IMR-90 (cell line): ENCODE measurements around the gene EFHD2. TPM values are rescaled to one million over a fixed set of nuclear protein-coding genes. Genes with fewer than 3 reads are reported as not detected.

Source experiments
- ATAC-seq: fragments of 200-7000 bp; cut with Tn5 transposase; 2 replicates; pipeline ENCODE4 v1.9.1; 2020; ENCODE audit warnings: low read depth, mild to moderate bottlenecking, moderate library complexity
- BruUV-seq: library from RNA; stranded (reverse); fragments of 400-500 nt; replicated peaks from 2 replicates; lab custom pipeline; 2021; lab: Mats Ljungman, UMichigan
- CTCF ChIA-PET: fragments of 300-600 bp; formaldehyde crosslinking; extraction: SDS; loops from one replicate; lab custom pipeline; 2021; ENCODE audit warnings: antibody characterized with exemption; lab: Yijun Ruan, JAX
- POLR2A ChIA-PET: fragments of 300-600 bp; sonication (Branson Sonifier 250); formaldehyde crosslinking; loops from one replicate; lab custom pipeline; 2022; ENCODE audit warnings: antibody characterized with exemption; ENCODE audit not compliant: unreplicated experiment; lab: Charles Lee
- DNase-seq: peaks from one replicate; pipeline ENCODE4 v3.0.0; 2013
- H2AFZ ChIP-seq: replicated peaks from 2 replicates; pipeline ENCODE3; 2013; ENCODE audit warnings: low read length, mild to moderate bottlenecking; ENCODE audit not compliant: poor library complexity
- H2AK5ac ChIP-seq: 2 replicates; pipeline ENCODE4 v1.6.1; 2013; ENCODE audit warnings: low read depth, low read length, inconsistent platforms
- H2AK9ac ChIP-seq: replicated peaks from 2 replicates; pipeline ENCODE3; 2013; ENCODE audit warnings: mild to moderate bottlenecking, low read depth, low read length, moderate library complexity; ENCODE audit not compliant: poor library complexity
- H2BK120ac ChIP-seq: 2 replicates; pipeline ENCODE4 v1.6.1; 2013; ENCODE audit warnings: low read depth, low read length, inconsistent platforms
- H2BK15ac ChIP-seq: 3 replicates; pipeline ENCODE4 v1.6.1; 2013; ENCODE audit warnings: low read depth, low read length, inconsistent platforms
- H2BK20ac ChIP-seq: 2 replicates; pipeline ENCODE4 v1.6.1; 2013; ENCODE audit warnings: low read depth, mild to moderate bottlenecking, inconsistent platforms, low read length, moderate library complexity
- H2BK5ac ChIP-seq: 2 replicates; pipeline ENCODE4 v1.6.1; 2013; ENCODE audit warnings: mild to moderate bottlenecking, low read depth, low read length, inconsistent platforms; ENCODE audit not compliant: poor library complexity, severe bottlenecking
- H3K14ac ChIP-seq: replicated peaks from 2 replicates; pipeline ENCODE4 v1.6.1; 2013; ENCODE audit warnings: low read depth, low read length, inconsistent platforms
- H3K18ac ChIP-seq: 2 replicates; pipeline ENCODE4 v1.6.1; 2013; ENCODE audit warnings: low read depth, low read length, control low read depth
- H3K23ac ChIP-seq: 2 replicates; pipeline ENCODE4 v1.6.1; 2013; ENCODE audit warnings: low read depth, low read length, inconsistent platforms
- H3K27ac ChIP-seq: 2 replicates; pipeline ENCODE4 v1.5.1; 2013; ENCODE audit warnings: mild to moderate bottlenecking, control low read depth, low read length; ENCODE audit not compliant: insufficient read depth
- H3K27me3 ChIP-seq: 2 replicates; pipeline ENCODE4 v1.6.1; 2013; ENCODE audit warnings: low read length; ENCODE audit not compliant: control insufficient read depth, insufficient read depth
- H3K36me3 ChIP-seq: 2 replicates; pipeline ENCODE4 v1.6.1; 2013; ENCODE audit warnings: low read length, mixed read lengths; ENCODE audit not compliant: control insufficient read depth, insufficient read depth
- H3K4ac ChIP-seq: 2 replicates; pipeline ENCODE4 v1.6.1; 2013; ENCODE audit warnings: low read depth, low read length, inconsistent platforms
- H3K4me1 ChIP-seq: 2 replicates; pipeline ENCODE4 v1.6.1; 2013; ENCODE audit warnings: low read length, mixed read lengths; ENCODE audit not compliant: control insufficient read depth, insufficient read depth
- H3K4me2 ChIP-seq: 2 replicates; pipeline ENCODE4 v1.6.1; 2013; ENCODE audit warnings: low read depth, mild to moderate bottlenecking, control low read depth, low read length, moderate library complexity
- H3K4me3 ChIP-seq: 2 replicates; pipeline ENCODE4 v1.5.1; 2013; ENCODE audit warnings: low read depth, mild to moderate bottlenecking, control low read depth, low read length, moderate library complexity; ENCODE audit not compliant: insufficient read depth
- H3K56ac ChIP-seq: 2 replicates; pipeline ENCODE4 v1.6.1; 2013; ENCODE audit warnings: low read length, inconsistent platforms; ENCODE audit not compliant: insufficient read depth; ENCODE audit errors: extremely low read depth
- H3K79me1 ChIP-seq, 2 experiments: 2 replicates each; pipeline ENCODE4 v1.6.1; 2013; ENCODE audit warnings: low read length in 2 of 2, inconsistent platforms in 1 of 2, low read depth in 1 of 2
- H3K9ac ChIP-seq: 2 replicates; pipeline ENCODE4 v1.6.1; 2013; ENCODE audit warnings: low read depth, low read length, control low read depth
- H3K9me1 ChIP-seq: 2 replicates; pipeline ENCODE4 v1.6.1; 2013; ENCODE audit warnings: low read length, inconsistent platforms; ENCODE audit not compliant: insufficient read depth
- H3K9me3 ChIP-seq: 2 replicates; pipeline ENCODE4 v1.6.1; 2013; ENCODE audit warnings: low read length; ENCODE audit not compliant: control insufficient read depth, insufficient read depth
- H4K20me1 ChIP-seq: 2 replicates; pipeline ENCODE4 v1.6.1; 2013; ENCODE audit warnings: low read length, inconsistent platforms; ENCODE audit not compliant: insufficient read depth
- H4K5ac ChIP-seq: 2 replicates; pipeline ENCODE4 v1.6.1; 2013; ENCODE audit warnings: mild to moderate bottlenecking, low read depth, low read length, control low read depth
- H4K8ac ChIP-seq, 2 experiments: 2 replicates each; pipeline ENCODE4 v1.6.1; 2013; ENCODE audit warnings: low read depth in 2 of 2, low read length in 2 of 2, control low read depth in 1 of 2, inconsistent platforms in 1 of 2
- H4K91ac ChIP-seq: 2 replicates; pipeline ENCODE4 v1.6.1; 2013; ENCODE audit warnings: low read depth, low read length, inconsistent platforms; ENCODE audit not compliant: insufficient read depth
- CEBPB ChIP-seq: IDR thresholded peaks from 2 replicates; pipeline ENCODE4 v1.6.1; 2012; ENCODE audit warnings: low read depth, low read length, improper control_type of control experiment
- CHD1 ChIP-seq: IDR thresholded peaks from 2 replicates; pipeline ENCODE4 v1.6.1; 2012; ENCODE audit warnings: low read depth, low read length, improper control_type of control experiment
- CTCF ChIP-seq: conservative IDR thresholded peaks from 2 replicates; pipeline ENCODE4 v1.5.1; 2012; ENCODE audit warnings: mild to moderate bottlenecking, low read depth, low read length, improper control_type of control experiment
- FOS ChIP-seq: fragments of 150-350 bp; IDR thresholded peaks from 2 replicates; pipeline ENCODE4 v1.6.1; 2016; ENCODE audit warnings: low read depth, low read length
- MAFK ChIP-seq: IDR thresholded peaks from 2 replicates; pipeline ENCODE4 v1.6.1; 2012; ENCODE audit warnings: low read depth, low read length, improper control_type of control experiment
- MAZ ChIP-seq: IDR thresholded peaks from 2 replicates; pipeline ENCODE4 v1.6.1; 2012; ENCODE audit warnings: low read depth, mild to moderate bottlenecking, low read length, improper control_type of control experiment, moderate library complexity, borderline replicate concordance
- MXI1 ChIP-seq: IDR thresholded peaks from 2 replicates; pipeline ENCODE4 v1.6.1; 2012; ENCODE audit warnings: low read depth, mild to moderate bottlenecking, low read length, moderate library complexity, borderline replicate concordance
- POLR2A ChIP-seq: IDR thresholded peaks from 2 replicates; pipeline ENCODE4 v1.6.1; 2012; ENCODE audit warnings: mild to moderate bottlenecking, low read depth, low read length
- RAD21 ChIP-seq: IDR thresholded peaks from 2 replicates; pipeline ENCODE4 v1.6.1; 2012; ENCODE audit warnings: low read length, improper control_type of control experiment
- RCOR1 ChIP-seq: IDR thresholded peaks from 2 replicates; pipeline ENCODE4 v1.6.1; 2012; ENCODE audit warnings: mild to moderate bottlenecking, low read length, improper control_type of control experiment; ENCODE audit not compliant: insufficient replicate concordance
- RFX5 ChIP-seq: IDR thresholded peaks from 2 replicates; pipeline ENCODE4 v1.8.0; 2012; ENCODE audit warnings: low read depth, mild to moderate bottlenecking, low read length, moderate library complexity
- SMC3 ChIP-seq: fragments of 150-350 bp; IDR thresholded peaks from 2 replicates; pipeline ENCODE4 v1.6.1; 2016; ENCODE audit warnings: low read depth, mild to moderate bottlenecking, antibody characterized with exemption, low read length, moderate library complexity
- USF2 ChIP-seq: fragments of 150-350 bp; IDR thresholded peaks from 2 replicates; pipeline ENCODE4 v1.6.1; 2017; ENCODE audit warnings: mild to moderate bottlenecking, antibody characterized with exemption, low read length, low read depth
- WGBS, 2 experiments: methylation state at CpG; one replicate each; pipeline versions ENCODE4 v1.1.5 to v1.1.7; 2013; ENCODE audit warnings: missing lambda C conversion rate in 2 of 2; ENCODE audit not compliant: insufficient read length in 1 of 2; ENCODE audit errors: extremely low coverage in 2 of 2; 5-methylcytosine and 5-hydroxymethylcytosine counted together
- dilution Hi-C: fragments of 300-500 bp; cut with HindIII; formaldehyde crosslinking; loops from one replicate; pipeline ENCODE4 v1.14.3; 2018; ENCODE audit warnings: low sequenced_read_pairs; ENCODE audit not compliant: unreplicated experiment
- in situ Hi-C: fragments of 300-500 bp; cut with MboI; formaldehyde crosslinking; loops from 3 replicates; pipeline ENCODE4 v1.14.3; 2019; ENCODE audit warnings: low sequenced_read_pairs, inconsistent platforms, mixed read lengths
- intact Hi-C: fragments of 100-400 bp; cut with micrococcal nuclease; formaldehyde crosslinking; loops from 2 replicates; pipeline ENCODE4 v1.10.0; 2022
- polyA plus RNA-seq, 3 experiments: library from polyadenylated mRNA; depleted of rRNA; stranded (reverse); fragments of >200 nt; gene quantifications; 2 replicates each; pipeline ENCODE4 v1.2.3, GENCODE V29; 2012; ENCODE audit warnings: low replicate concordance in 1 of 3
- total RNA-seq: library from RNA; depleted of rRNA; stranded (reverse); fragments of >200 nt; gene quantifications from 2 replicates; pipeline ENCODE4 v1.2.3, GENCODE V29; 2012
- TF ChIP-seq, protein P1 (sequence below): fragments of 150-350 bp; IDR thresholded peaks from 2 replicates; pipeline ENCODE4 v1.6.1; 2016; ENCODE audit warnings: low read depth, mild to moderate bottlenecking, low read length, moderate library complexity, borderline replicate concordance

EFHD2 gene
- total and polyA plus RNA-seq, 2 of the 4 experiments (the other 2 are of a cell fraction) = 22.6 to 58.9 TPM

- no peak overlapping the region for H3K56ac ChIP-seq
- H3K27me3 ChIP-seq = no peaks in the 10 kb centered on the region
- POLR2A ChIA-PET = no interaction called here
- no peaks in the 10 kb centered on the region for H4K20me1 ChIP-seq
- H2BK120ac ChIP-seq = no peak overlapping the region
- peak overlapping the region; percentile 47 for H2AK9ac ChIP-seq
- H3K4me2 ChIP-seq = no peak overlapping the region
- no peak for TF ChIP-seq RFX5
- TF ChIP-seq RAD21 = no peak
- TF ChIP-seq CTCF = no peak
- TF ChIP-seq, protein P1, sequence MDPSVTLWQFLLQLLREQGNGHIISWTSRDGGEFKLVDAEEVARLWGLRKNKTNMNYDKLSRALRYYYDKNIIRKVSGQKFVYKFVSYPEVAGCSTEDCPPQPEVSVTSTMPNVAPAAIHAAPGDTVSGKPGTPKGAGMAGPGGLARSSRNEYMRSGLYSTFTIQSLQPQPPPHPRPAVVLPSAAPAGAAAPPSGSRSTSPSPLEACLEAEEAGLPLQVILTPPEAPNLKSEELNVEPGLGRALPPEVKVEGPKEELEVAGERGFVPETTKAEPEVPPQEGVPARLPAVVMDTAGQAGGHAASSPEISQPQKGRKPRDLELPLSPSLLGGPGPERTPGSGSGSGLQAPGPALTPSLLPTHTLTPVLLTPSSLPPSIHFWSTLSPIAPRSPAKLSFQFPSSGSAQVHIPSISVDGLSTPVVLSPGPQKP = no peak
- no peak for TF ChIP-seq SMC3
- no peak for TF ChIP-seq FOS
- no peak for TF ChIP-seq MAZ
- no peak for TF ChIP-seq MAFK
- TF ChIP-seq CEBPB = no peak
- no peak for TF ChIP-seq MXI1
- no peak for TF ChIP-seq RCOR1
- TF ChIP-seq USF2 = no peak
- TF ChIP-seq POLR2A = no peak
- no peak for TF ChIP-seq CHD1
- H3K79me1 ChIP-seq = no peaks in the 10 kb centered on the region
- H2BK15ac ChIP-seq = no peak overlapping the region
- H2BK5ac ChIP-seq = no peak overlapping the region
- H3K9ac ChIP-seq = no peak overlapping the region
- no peak overlapping the region for H4K5ac ChIP-seq
- no peak overlapping the region for H3K27ac ChIP-seq
- no peak overlapping the region for H3K4me3 ChIP-seq
- BruUV-seq = no TSS peak
- H2AK5ac ChIP-seq = peak overlapping the region; percentile 21; the same call in 1 of the 2 replicates
- 92% methylated on average over 2 of the region's 4 CpGs; no CpG with 5 or more reads in 1 of the 2 experiments for WGBS, 2 experiments
- ATAC-seq (no peak), DNase-seq (no peak)
- in situ Hi-C loops (no loop called here), dilution Hi-C loops (no loop called here), intact Hi-C loops (no loop called here)
- H3K4ac ChIP-seq = no peak overlapping the region
- H4K8ac ChIP-seq = no peak overlapping the region
- H3K9me1 ChIP-seq = no peaks in the 10 kb centered on the region
- H2BK20ac ChIP-seq = no peak overlapping the region
- H3K36me3 ChIP-seq = no peaks in the 10 kb centered on the region
- no peak overlapping the region for H3K23ac ChIP-seq
- no peak overlapping the region for H3K14ac ChIP-seq
- H3K4me1 ChIP-seq = peaks cover 8% of the 10 kb centered on the region; the same call in 1 of the 2 replicates
- H2AFZ ChIP-seq = no peak overlapping the region
- H3K18ac ChIP-seq = no peak overlapping the region
- no peak overlapping the region for H4K91ac ChIP-seq
- H3K9me3 ChIP-seq = no peaks in the 10 kb centered on the region
- CTCF ChIA-PET = no interaction called here
Measured at GRCh38 chr1:15370268-15370667, 39.4 kb upstream of the EFHD2 start.
